LHCN-M2 (cell line): ENCODE data around the gene C2orf74. TPM values are rescaled to one million over a fixed set of nuclear protein-coding genes. Genes with fewer than 3 reads are reported as not detected.
"Not testable (repeated sequence)": the region's sequence is repeated elsewhere in the genome, so short reads cannot be mapped to it uniquely, and the experiment has no call there.

ENCODE experiments used
- DNase-seq: peaks from one replicate; pipeline ENCODE4 v3.0.0-alpha.2; 2012; ENCODE audit warnings: low read depth
- polyA plus RNA-seq: library from polyadenylated mRNA; unstranded; fragments of >200 nt; gene quantifications from one replicate; pipeline ENCODE4 v1.2.1, GENCODE V29; 2012; ENCODE audit warnings: missing spikeins
- total RNA-seq: library from RNA; depleted of rRNA; stranded (reverse); fragments of >200 nt; gene quantifications from 2 replicates; pipeline ENCODE4 v1.2.3, GENCODE V29; 2014; rRNA removed

The C2orf74 gene
- 19.7 and 31.6 TPM in 2 replicates for total RNA-seq
- 25.0 TPM for polyA plus RNA-seq

DNA sequence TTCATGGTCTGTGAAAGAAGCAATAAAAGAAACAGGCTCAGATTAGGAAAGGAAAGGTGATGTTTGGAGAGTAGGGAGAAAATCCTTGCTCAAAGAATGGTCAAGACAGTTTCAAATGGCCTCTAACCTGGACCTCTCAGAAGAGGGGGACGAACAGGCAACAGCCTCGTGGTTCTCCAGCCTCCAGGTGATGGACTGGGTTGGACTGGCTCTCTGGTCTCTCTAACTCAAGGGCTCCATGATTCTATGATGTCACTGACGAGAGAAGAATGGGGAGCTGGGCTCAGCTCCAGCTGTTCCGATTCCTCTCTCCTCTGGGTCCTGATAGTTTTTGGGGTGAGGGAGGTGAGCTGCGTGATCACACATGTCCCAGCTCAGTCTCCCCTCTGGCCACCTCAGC, at the start of gene C2orf74:
Gene C2orf74, plus strand, starts transcription at position 301 of the 400 bp plus-strand sequence. CDS start 327 bp downstream, outside the sequence.
- no peak for DNase-seq

DNA sequence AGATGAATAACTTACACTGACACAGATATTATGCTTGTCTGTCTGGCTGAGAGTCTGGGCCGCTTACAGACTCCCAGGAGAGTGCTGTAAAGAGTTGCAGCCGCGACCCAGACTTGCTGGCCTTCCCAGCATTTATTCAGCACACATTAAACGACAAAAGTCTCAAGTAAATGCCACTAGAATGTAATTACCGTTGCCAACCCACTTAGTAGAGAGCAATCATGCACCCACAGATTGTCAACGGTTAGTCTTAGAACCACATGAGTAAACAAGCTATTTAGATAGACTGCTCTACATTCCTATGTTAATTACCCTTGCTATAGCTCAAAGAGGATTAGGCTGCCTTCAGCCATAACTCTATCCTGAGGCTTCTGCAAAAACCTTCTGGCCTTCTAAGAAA, 47.8 kb upstream of the C2orf74 start:
- DNase-seq, result no peak

DNA sequence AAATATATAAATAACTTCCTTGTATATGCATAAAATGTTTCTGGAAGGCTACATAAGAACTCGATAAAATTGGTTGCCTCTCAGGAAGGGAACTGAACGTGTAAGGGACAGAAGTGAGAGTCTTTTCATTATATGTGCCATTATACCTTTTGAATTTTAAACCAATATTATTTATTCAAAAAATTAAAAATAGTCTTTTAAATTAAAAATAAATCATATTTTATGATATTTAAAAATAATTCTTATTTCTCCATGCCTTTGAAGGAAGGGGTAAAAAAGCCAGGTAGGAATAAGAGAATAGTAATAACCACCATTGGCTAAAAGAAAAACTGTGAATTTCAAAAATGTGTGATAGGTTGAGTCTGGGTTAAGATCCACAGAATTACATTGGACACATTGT, 45.7 kb upstream of the C2orf74 start:
- no peak for DNase-seq

DNA sequence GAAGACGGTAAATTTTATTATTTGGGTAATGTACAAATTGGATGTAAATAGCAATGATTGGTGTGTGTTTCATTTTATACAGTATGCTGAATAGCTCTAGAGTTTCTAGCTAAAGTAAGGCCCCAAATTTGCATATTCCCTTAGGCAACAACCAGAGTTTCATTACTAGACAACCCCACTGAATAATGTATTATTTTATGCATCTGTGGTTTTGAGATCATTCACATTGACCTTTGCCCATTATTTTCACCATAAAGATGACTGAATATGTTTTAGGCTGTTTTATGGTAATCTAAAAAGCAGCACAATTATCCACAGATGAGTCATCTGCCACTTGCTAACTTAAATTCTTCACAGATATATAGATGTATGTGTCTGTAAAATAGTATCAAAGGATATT, 44.5 kb upstream of the C2orf74 start:
- peak; percentile 15 for DNase-seq

DNA sequence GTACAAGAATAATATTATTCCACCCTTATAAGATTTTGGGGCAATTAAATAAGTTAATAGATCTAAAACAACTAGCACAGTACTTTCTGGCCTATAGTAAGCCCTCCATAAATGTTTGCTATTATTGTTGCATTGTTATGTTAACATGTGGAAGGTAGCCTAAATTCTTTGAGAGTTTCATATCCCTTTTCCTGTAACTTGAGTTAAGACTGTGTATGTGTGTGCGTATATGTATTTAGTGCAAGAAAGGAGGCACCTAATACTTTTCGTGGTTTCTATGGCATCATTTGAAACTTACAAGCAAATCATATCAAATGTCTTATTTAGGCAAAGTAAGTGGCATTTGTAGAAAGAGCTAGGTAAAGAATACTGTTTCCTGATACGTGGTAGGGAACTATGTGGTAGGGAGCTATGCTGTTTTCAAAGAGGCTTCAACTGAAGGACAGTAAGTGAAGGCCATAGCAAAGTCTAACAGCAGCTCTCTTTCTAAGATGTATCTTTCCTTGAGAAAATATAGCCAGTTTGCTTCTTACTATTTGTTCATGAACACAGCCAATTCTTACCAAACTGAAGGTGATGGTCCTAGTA, 36.8 kb upstream of the C2orf74 start:
- no peak for DNase-seq

DNA sequence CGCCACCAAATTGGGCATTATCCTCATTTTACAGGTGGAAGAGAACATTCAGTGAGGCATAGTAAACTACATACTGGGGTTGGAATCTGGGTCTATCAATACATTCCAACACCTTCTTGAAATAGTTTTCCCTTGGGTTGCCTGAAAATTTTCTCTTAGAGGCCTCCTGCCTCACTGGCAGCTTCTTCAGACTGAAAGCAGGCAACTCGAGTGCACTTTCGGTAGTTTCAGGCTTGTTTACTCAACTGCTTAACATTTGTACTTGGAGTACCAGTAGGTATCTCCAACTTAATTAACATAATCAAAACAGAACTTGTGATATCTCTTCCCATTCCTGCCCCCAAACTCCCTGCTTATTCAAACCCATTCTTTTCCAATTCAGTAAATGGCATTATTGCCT, 36.2 kb upstream of the C2orf74 start:
- no peak for DNase-seq

DNA sequence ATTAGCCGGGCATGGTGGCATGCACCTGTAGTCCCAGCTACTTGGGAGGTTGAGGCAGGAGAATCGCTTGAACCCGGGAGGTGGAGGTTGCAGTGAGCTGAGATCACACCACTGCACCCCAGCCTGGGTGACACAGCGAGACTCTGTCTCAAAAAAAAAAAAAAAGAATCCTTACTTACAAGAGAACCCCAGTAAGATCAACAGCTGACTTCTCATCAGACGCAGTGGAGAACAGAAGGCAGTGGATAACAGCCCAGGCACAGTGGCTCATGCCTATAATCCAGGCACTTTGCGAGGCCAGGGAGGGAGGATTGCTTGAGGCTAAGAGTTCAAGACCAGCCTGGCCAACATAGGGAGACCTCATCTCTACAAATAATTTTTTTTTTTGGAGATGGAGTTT, 33.9 kb upstream of the C2orf74 start:
- DNase-seq, result not testable (repeated sequence)

DNA sequence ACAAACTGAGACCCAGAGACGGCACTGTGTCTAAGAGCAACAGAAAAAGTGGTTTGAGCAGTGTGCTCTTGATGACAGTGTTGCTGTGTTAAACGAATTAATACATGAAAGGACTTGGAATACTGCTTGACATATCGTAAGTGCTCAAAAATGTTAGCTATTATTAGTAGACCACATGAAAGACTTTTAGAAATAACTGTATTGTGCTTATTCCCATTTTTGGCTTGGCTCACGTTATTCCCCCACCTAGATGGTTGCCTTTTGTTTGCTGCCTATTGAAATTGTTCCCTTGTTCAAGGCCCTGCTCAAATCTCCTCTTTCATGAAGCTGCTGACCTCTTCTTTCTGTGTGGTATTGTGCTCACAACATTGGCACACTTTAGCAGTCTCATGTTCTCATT, 27.8 kb upstream of the C2orf74 start:
- DNase-seq, result no peak

DNA sequence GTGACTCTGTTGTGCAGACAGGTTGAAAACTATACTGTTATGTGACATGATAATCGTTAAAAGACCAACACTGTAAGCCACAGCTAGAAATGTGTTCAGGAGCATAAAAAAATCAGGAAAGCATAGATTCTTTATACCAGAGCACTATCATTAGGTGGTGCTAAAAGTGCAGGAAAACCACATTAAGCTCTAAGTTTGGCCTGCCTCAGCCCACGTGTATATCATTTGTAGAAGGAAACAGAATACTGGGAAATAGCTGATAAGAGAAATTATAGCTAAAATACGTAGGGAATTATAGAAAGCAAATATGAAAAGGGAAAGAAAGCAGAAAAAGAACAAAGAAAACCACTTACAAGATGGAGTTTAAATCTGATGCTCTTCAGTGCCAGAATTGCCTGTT, 26.5 kb upstream of the C2orf74 start:
- peak; percentile 44 for DNase-seq

DNA sequence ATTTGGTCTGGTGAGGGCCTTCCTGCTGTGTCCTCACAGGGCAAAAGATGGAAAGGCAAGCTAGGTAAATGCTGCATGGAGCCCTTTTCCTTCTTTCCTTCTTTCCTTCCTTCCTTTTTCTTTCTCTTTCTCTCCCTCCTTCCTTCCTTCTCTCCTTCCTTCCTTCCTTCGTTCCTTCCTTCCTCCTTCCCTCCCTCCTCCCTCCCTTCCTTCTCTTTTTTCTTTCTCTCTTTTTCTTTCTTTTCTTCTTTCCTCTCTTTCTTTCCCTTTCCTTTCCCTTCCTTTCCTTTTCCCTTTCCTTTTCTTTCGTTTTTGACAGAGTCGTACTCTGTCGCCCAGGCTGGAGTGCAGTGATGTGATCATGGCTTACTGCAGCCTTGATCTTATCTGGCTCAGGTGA, 23.1 kb upstream of the C2orf74 start:
- no peak for DNase-seq

DNA sequence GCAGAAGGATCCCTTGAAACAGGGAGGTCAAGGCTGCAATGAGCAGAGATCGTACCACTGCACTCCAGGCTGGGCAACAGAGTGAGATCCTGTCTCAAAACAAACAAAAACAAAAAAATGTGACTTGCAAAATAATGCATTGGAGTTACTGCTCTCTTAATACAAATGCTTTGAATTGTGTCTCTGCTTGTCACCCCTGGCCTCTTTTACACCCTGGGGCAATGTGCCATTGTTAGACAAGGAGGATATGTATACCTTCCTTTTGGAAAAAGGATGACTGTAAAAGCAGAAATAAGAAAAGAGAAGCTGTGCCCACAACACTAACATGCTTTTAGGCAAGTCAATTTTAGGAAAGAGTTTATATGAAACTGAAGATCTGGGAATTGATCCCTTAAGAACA, 20.8 kb upstream of the C2orf74 start:
- DNase-seq, result no peak

DNA sequence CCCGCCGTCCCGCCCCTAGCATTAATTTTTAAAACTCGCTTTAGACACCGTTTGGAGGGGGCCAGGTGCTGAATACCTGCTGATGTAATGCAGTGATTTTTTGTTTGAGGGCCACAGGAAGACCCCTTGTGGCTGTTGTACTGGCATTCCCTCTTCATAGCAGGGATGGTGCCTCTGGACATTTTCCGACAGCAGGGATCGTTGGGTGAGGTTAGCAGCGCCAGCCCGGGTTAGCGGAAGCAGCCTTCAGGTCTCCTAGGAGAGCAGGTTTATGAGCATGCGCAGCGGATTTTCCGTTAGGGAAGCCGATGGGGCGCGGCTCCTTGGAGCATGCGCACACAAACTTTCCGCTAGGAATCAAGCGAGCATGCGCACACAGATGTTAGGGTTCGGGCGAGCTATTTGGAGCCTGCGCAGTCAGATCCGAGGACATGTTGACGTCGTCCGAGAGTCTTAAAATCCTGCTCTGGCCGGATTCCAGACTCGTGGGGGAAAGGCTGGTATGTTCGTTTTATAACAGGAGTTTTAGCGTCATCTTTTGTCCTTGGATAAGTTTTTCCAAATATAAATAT, 17.2 kb upstream of the C2orf74 start:
- DNase-seq, result peak; percentile 98

DNA sequence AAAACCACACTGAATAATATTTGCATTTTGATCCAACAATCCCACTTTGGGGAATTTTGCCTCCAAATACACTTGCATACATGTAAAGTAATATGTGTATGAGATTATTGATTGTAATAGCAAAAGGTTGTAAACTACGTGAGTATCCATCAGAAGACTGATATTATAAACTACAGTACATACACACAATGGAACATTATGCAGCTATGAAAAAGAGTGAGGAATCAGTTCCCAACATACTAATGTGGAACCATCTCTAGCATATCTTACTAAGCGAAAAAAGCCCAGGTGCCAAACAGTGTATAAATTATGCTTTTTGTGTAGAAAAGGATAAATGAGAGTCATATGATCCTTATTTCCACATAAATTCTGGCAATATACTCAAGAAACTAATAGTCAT, 16.0 kb upstream of the C2orf74 start:
- no peak for DNase-seq

DNA sequence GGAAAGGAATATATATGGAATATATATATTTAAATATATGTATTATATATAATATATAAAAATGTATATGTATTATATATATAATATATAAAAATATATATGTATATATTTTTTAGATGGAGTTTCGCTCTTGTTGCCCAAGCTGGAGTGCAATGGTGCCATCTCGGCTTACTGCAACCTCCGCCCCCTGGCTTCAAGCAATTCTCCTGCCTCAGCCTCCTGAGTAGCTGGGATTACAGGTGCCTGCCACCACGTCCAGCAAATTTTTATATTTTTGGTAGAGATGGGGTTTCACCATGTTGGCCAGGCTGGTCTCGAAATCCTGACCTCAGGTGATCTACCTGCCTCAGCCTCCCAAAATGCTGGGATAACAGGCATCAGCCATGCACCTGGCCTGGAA, 13.9 kb upstream of the C2orf74 start:
- DNase-seq, result not testable (repeated sequence)

DNA sequence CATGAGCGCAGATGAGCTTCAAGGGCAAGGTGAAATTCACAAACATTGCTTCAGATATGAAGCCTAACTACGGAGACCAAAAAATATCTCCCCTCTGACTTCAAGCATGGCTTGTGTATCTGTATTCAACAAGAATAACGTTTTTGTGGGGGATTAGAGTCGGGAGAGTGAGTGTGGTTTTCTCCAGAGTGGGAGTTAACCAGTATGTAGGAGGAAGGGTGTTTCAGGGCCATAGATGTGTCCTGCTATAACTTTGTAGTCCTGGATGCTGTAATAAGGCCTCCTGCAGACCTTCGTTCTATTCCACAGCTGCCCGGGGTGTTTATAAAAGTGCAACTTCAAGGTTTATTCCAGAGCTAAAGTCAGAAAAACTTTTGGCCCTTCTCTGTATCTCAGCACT, 12.9 kb upstream of the C2orf74 start:
- DNase-seq, result no peak

DNA sequence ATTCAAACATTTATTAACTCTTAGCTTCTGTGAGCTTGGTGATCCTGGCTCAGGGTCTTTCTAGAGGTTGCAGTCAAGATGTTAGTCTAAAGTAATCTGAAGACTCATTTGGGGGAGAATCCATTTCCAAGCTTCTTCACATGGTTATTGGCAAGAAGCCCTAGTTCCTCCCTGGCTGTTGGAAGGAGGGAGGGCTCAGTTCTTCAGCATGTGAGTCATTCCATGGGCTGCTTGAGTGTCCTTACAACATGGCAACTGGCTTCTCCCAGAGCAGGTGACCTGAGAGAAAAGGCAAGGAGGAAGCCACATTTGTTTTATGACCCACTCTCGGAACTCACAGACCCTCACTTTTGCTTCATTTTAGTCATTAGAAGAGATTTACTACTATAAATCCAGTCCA, 10.6 kb upstream of the C2orf74 start:
- DNase-seq, result peak; percentile 64

DNA sequence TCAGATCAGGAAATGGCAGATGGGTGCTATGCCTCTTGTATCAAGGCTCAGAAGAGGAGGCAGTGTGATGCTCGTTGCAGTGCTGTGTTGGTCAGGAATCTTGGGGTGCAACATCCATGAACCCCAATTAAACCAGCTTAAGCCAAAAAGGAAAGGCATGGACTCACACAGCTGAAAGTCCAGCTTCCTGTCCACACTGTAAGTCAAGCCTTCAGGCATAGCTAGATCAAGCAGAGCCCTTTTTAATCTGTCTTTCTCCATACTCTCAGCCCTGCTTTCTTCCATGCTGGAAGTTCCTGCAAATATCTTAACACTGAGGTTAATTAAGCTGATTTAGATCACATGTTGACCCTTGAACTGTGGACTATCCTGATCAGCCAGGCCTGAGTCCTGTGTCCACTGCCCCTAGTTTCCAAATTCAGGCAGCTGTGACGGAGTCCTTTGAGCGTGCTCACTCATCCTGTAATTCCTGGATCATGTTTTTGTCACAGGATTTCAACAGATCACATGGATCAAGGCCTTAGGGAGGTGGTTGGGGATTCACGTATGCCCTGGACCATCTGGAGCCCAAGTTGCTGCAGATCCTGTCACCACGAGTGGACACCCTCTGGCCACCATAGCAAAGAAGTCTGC, 4.5 kb upstream of the C2orf74 start:
- no peak for DNase-seq

DNA sequence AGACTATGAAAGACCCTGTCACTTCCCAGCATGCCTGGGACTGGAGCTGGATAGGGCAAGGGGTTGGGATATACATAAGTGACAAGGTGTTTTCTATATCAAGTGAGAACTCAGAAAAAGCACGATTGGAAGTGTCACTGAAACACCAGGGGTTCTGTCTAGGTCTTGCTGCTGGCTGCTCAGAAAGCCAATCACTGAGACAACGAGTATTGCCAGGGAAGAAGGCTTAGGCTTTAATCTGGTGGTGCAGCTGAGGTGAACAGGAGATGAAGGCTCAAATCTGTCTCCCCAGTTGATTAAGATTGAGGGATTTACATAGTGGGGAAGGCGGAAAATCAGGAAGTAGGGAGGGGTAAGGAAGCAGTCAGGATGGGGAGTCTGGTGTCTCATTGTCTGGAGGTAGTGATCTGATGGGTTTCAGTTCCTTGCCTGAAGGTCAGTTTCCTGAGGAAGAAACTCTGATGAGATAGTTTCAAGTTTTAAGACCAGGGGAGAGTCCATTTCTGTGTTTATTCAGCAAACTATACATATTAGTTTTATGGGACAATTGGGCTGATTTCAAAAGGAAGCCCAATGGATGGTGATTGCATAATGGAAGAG, 3.5 kb upstream of the C2orf74 start:
- no peak for DNase-seq

DNA sequence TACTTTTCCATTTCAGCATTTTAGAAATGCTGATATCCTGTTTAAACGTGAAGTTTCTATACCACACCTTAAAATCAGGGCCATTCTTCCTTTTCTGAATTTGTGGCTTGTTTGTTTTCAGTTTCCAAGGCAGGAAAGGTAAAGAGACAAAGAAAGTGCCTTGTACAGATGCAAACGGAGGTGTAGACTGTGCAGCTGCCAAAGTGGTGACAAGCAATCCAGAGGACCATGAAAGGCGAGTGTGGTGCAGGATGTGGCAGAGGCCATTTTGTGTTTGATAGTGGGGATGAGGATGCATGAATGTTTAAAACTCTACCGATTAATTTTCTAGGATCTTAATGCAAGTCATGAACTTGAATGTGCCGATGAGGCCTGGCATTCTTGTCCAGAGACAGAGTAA, 733 bp downstream of the C2orf74 start:
- DNase-seq, result no peak

DNA sequence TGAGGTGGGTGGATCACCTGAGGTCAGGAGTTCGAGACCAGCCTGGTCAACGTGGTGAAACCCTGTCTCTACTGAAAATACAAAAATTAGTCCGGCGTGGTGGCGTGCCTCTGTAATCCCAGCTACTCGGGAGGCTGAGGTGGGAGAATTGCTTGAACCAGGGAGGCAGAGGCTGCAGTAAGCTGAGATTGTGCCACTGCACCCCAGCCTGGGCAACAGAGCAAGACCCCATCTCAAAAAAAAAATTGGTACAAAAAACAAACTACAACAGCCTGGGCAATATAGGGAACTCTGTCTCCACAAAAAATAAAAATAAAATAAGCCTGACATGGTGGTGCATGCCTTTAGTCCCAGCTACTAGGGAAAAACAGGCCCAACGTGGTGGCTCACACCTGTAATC, 3.1 kb downstream of the C2orf74 start:
- not testable (repeated sequence) for DNase-seq

DNA sequence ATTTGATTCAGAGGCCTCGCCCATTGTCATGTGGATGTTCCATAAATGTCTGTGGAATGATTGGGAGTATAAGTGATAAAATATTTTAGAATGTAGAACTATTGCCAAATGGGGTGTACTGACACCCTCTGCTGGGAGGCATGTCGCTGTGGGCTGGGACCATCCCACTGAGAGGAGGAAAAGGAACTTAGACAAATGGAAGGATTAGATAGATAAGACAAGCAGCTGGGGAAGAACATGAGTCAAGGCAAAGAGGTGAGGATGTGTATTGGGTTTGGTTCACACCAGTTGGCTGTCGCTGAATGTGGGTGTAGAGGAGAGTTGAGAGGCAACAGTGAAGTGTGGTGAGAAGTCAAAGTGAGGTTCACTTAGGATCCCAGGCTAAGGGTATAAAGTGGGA, 4.0 kb downstream of the C2orf74 start:
- DNase-seq, result peak; percentile 14

DNA sequence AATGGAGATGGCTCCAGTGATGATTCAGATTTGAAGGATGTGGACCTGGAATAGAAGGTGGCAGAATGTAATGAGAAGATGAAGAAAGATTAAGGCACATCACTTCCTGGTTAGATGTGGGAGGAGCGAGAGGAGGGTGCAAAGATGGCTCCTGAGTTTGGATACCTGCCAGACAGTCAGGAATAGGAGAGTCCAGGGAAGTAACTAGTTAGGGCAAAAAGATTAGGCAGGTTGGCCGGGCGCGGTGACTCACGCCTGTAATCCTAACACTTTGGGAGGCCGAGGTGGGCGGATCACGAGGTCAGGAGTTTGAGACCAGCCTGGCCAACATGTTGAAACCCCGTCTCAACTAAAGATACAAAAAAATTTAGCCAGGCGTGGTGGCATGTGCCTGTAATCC, 5.6 kb downstream of the C2orf74 start:
- no peak for DNase-seq

DNA sequence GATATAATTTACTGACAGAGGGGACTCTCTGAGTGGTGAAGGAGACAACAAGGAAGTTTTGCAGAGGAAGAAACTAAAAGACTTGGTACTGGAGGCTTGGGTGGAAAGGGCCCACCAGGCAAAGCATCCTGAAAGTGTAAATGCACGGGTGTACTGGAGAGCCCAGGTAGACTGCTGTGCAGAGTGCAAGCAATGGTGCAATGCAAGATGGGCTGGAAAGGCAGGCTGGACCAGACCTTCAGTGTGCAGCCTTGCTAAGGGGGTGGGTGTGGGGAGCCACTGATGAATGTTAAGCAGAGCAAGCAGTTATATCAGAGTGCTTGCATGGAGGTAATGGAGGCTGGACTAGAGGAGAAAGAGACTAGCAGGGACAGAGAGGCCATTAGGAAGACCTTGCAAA, 10.7 kb downstream of the C2orf74 start:
- DNase-seq, result no peak
